T-helper 1 cell (primary cell): Measurements from ENCODE around the gene KDM2A.

Experiments used
- DNase-seq, 5 donors: peaks; one replicate each; pipeline ENCODE4 v3.0.0-alpha.2; 2012 to 2020

The KDM2A gene

GRCh38 chr11:67286621-67287333 is 167.7 kb downstream of the KDM2A start:
- DNase-seq: peak in 1 of 5 donors; percentile 40

DNA sequence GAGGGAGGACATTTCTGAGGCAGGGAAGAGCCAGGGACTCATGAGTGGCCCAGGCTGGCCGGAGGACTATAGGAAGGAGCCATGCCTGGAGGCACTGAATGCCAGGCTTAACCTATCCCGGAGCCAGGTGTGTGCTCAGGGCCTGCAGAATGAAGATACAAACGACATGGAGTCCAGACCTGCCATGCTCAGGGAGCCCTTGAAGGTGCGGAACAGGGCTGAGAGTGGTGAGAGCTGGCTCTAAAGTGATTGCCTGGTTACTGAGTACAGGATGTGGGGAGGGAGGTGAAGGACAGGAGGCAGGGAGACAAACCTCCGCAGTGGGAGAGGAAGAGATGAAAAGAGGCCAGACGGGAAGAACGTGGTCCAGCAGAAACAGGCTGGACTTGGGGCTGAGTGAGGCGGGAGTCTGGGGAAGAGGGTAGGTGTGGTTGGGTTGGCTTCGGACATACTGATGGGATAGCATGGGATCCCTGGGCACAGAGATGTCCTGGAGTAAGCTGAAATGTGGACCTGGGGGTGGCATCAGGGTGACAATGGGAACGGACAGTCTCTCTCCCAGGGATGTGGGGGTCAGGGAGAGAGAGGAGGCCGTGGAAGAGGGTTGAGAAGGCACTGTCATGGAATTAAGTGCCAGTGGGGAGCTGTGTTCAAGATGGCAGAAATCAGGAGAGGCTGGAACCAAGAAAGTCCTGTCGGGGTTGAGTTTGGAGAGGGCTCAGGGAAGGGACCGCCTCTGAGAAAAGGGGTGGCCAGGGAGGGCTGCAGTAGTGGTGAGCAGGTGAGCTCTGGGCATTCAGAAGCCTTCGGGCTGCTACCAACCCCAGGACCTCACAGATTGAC is 168.5 kb downstream of the KDM2A start:
- peak in 1 of 5 donors; percentile 82 for DNase-seq

- no peak for DNase-seq
Measured at GRCh38 chr11:67288198-67288451, 169.1 kb downstream of the KDM2A start.

DNA sequence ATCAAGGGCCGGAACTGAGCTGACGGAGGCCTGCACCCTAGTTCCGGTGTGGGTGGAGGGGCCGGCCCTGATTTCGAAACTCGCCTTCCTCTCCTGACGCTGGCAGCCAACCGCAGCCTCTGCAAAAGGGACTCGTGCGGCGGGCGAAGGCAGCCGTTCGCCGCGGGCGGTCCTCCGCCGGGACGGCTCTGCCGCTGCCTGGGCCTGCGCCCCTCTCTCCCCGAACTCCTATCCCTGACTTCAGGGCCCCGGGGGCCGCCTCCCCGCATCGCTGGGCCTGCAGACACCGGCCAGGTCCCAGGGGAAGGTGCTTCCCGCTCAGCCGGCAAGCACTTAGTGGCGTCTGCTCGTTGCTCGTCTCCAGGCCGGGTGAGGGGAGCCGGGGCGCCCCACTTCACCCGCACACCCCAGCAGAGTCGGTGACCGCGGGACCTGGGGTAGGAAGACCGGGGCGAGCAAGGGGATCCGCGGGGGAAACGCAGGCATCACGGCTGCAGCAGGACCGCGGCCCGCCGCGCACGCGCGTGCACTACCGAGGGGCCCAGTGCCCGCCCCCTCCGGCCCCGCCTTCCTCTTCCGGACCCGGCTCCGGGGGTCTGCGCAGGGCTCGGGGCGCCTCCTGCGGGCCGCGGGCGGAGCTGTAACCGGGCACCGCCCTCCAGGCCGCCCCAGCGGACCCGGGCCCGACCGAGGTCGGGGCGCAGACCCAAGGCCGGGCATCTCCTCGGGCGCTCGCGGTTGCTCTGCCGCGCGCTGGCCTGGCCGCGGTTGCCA is 169.6 kb downstream of the KDM2A start:
- peak; percentile 78 to 94 (median 85) for DNase-seq

- DNase-seq: no peak
Measured at GRCh38 chr11:67289226-67289650, 170.2 kb downstream of the KDM2A start, which contains the start of gene ANKRD13D. Gene ANKRD13D (plus strand): TSS chr11:67289303. CDS start chr11:67289461, 158 bp downstream.

GRCh38 chr11:67289651-67290479 is 170.8 kb downstream of the KDM2A start:
- peak in 1 of 5 donors; percentile 2 for DNase-seq

- peak in 1 of 5 donors; percentile 1 for DNase-seq
Measured at GRCh38 chr11:67290801-67291200, 171.7 kb downstream of the KDM2A start.

DNA sequence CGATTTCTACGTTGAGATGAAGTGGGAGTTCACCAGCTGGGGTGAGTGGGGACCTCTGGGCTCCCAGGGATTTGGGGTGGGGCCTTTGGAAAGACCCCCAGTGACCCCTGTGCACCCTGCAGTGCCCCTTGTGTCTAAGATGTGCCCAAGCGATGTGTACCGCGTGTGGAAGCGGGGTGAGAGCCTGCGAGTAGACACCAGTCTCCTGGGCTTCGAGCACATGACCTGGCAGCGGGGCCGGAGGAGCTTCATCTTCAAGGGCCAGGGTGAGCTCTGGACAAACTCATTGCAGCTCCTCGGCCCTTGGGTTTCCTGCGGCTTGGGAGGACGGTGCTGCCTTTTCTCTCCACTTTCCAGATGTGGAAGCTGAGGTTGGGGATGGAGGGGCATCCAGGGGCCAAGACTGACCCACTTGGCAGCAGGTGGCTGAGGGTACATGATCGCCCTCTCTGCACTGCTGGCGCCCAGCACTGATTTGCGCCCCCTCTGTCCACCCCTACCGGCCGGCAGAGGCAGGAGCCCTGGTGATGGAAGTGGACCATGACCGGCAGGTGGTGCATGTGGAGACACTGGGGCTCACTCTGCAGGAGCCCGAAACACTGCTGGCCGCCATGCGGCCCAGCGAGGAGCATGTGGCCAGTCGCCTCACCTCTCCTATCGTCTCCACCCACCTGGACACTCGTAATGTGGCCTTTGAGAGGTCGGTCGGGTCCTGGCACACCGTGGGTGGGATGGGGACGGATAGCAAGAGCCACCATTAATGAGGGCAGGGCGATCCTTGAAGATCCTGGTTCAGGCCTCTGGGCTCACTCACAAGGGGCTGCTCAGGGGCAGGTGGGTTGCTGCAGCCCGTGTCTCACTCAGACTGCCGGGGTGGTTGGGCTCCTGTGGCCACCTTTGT is 172.7 kb downstream of the KDM2A start:
- DNase-seq: peak in 1 of 5 donors; percentile 0

GRCh38 chr11:67292671-67293070 is 173.6 kb downstream of the KDM2A start:
- no peak for DNase-seq

GRCh38 chr11:67293090-67293489 is 174.0 kb downstream of the KDM2A start:
- no peak for DNase-seq

- no peak for DNase-seq
Measured at GRCh38 chr11:67295846-67296245, 176.8 kb downstream of the KDM2A start.

DNA sequence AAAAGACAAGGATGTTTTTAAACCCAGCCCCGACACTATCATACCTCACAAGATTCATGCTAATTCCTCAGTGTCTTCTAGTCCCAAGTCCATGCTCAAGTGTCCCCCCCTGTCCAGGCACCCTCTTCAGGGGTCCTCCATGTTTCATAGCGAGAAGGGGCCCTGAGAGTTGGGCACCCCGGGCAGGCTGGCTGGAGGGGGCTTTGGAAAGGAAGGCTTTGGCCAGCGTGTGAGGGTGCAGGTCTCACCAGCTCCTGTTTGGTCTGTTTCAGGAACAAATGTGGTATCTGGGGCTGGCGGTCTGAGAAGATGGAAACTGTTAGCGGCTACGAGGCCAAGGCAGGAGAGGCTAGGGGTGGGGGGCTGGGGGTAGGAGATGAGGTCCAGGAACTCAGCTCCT is 179.7 kb downstream of the KDM2A start:
- no peak for DNase-seq

DNA sequence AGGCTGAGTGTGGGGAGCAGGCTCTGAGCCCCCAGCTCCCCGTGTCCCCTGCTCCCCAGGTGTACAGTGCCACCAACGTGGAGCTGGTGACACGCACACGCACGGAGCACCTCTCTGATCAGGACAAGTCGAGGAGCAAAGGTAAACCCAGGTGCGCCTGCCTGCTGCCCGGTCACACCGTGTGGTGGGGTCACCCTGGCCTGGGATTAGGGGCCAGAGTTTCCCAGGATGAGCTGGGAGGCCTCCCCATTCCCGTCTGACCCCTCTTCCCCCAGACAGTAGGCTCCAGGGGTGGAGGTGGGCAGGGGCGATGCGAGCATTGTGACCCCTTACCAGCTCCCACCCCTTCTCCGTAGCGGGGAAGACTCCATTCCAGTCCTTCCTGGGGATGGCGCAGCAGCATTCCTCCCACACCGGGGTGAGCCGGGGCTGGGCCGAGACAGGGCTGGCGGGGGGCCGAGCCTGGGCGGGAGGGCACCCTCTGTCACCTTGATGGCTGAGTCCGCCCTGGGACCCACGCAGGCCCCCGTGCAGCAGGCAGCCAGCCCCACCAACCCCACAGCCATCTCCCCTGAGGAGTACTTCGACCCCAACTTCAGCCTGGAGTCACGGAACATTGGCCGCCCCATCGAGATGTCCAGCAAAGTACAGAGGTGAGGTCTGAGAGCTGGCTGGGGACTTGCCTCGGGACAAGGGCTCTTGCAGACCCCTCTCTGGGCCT is 180.6 kb downstream of the KDM2A start:
- DNase-seq: no peak

DNA sequence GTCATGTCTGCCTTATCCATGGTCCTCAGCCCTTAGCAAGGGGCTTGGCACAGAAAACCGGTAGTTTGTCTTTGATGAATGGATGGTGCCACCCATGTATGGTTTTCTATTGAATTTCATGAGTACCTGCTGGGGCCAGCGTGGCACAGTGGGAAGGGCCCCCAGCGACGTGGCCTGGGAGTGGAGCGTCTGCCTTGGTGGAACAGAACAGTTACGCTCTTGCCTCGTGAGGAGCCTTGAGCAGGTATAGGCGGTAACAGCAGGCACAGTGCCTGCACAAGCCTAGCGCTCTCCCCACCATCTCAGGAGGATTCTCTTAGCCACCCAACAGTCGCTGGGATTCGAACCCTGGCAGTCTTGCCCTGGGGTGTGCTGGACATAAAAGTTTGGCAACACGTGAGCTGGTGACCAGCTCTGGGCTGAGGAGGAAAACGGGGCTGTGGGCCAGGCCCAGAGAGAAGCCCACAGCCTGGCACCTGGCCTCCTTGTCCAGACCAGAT is 181.2 kb downstream of the KDM2A start:
- DNase-seq: no peak

DNA sequence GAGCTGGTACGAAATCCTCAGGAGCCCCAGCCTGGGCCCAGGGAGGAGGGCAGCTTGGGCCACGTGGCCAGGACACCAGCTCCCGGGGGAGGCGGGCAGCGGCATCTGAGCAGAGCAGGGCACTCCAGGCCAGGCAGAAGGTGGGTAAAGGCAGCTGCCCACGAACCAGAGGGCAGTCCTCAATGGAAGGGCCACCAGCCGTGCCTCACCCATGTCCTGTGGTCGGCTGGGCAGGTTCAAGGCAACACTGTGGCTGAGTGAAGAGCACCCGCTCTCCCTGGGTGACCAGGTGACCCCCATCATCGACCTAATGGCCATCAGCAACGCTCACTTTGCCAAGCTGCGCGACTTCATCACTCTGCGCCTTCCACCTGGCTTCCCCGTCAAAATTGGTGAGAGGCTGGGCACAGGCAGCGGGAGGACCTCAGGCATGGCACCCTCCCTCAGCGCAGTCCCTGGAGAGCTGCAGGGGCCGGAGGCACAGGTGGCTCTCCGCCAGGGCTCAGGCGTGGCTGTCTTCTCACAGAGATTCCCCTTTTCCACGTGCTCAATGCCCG is 181.8 kb downstream of the KDM2A start:
- DNase-seq: no peak

DNA sequence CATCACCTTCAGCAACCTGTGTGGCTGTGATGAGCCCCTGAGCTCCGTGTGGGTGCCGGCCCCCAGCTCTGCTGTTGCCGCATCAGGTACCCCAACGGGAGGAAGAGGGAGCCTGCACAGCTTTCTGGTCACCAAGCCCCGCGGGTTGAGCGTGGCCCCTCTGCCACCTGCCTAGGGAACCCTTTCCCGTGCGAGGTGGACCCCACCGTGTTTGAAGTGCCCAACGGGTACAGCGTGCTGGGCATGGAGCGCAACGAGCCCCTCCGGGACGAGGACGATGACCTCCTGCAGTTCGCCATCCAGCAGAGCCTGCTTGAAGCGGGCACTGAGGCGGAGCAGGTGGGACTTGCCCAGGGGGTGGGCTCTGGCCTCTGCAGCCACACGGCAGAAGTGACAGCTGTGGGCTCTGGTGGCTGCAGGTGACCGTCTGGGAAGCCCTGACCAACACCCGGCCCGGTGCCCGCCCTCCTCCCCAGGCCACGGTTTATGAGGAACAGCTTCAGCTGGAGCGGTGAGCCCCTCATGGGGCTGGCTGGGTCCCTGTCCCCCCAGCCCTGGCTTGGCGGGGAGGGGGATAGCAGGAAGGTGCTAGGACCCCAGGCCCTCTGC is 182.4 kb downstream of the KDM2A start:
- DNase-seq: no peak

DNA sequence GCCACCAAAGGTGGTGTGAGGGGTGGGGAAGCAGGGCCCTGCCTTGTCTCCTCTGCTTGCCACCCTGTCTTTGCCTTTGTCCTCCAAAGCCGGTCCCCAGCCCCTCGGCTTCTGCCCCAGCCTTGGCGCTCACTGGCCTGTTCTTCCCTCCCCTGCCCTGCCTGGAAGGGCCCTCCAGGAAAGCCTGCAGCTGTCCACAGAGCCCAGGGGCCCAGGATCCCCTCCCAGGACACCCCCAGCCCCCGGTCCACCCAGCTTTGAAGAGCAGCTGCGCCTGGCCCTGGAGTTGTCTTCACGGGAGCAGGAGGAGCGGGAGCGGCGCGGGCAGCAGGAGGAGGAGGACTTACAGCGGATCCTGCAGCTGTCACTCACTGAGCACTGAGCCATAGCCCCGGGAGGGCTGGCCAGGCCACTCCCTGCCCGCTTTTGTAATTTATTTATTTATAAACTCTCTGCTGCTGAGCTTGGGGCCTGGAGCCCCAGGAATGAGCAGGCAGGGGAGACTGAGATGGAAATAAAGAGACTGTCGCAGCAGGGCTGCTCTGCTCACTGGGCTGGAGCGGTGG is 183.0 kb downstream of the KDM2A start:
- no peak for DNase-seq

DNA sequence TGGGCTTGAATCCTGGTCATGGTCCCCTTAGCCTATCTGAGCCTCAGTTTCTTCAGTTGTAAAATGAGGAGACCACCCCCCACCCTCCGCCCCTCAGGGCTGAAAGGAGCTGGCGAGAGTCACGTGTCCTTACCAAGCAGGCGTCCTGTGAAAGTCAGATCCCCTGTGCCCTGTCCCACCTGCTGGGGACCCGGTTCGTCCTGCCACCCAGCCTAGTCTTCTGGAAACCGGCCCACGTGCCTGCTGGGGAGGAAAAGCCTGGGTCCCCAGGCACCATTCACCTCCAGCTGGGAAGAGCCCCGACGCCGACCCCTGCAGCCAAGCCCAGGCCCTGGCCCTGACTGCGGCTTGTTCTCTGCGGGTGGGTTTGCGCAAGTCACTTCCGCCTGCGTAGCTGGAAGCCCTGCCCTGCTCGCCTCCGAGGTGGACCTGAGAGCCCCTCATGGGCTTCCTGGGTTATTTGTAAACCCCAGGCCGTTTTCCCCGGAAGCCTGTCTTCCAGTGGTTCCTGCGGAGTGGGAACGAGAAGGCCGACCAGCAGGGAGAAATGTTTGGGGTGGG is 183.6 kb downstream of the KDM2A start:
- no peak for DNase-seq
